ENCODE data around the gene PSG2.
"Not testable (repeated sequence)": the region's sequence is repeated elsewhere in the genome, so short reads cannot be mapped to it uniquely, and the experiment has no call there.

Gene PSG2

DNA sequence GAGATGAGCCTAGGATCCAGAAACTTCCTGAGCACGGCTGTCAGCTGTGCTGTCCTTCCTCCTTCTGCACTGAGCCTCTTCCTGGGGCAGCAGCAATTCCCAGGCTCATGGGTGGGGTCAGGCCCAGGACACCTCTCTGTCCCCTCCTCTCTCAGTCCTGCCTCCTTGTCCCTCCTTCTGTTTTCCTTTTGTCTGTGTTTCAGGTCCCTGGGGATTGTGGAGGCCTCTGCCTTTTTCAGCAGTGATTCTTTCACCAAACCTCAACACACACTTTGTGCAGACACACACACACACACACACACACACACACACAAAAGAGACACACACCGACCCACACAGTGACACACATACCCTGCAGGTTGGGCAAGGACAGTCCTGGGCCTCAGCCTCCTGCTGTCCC lies at the start of gene PSG2:
TSS of gene PSG2 (minus strand) at position 101 of the 400 bp plus-strand sequence. CDS start 132 bp downstream, outside the sequence.
- not testable (repeated sequence) for DNase-seq (ENCODE audit: low spot score); H3K36me3 Mint-ChIP-seq (ENCODE audit: low read depth); H3K27me3 Mint-ChIP-seq (ENCODE audit: low read depth); H3K4me3 Mint-ChIP-seq; H3K9me3 Mint-ChIP-seq; H3K27ac Mint-ChIP-seq; H3K4me1 Mint-ChIP-seq (ENCODE audit: low read depth)

- H3K9me3 Mint-ChIP-seq; H3K4me3 Mint-ChIP-seq; H3K27ac Mint-ChIP-seq; H3K4me1 Mint-ChIP-seq (ENCODE audit: low read depth); DNase-seq (ENCODE audit: low spot score); H3K27me3 Mint-ChIP-seq (ENCODE audit: low read depth); H3K36me3 Mint-ChIP-seq (ENCODE audit: low read depth): not testable (repeated sequence)
These were observed 48.9 kb upstream of the PSG2 start for GRCh38 chr19:43131281-43131842.

GRCh38 chr19:43129197-43129596 lies 46.7 kb upstream of the PSG2 start:
- not testable (repeated sequence) for H3K27ac Mint-ChIP-seq; H3K4me3 Mint-ChIP-seq; DNase-seq (ENCODE audit: low spot score)

DNA sequence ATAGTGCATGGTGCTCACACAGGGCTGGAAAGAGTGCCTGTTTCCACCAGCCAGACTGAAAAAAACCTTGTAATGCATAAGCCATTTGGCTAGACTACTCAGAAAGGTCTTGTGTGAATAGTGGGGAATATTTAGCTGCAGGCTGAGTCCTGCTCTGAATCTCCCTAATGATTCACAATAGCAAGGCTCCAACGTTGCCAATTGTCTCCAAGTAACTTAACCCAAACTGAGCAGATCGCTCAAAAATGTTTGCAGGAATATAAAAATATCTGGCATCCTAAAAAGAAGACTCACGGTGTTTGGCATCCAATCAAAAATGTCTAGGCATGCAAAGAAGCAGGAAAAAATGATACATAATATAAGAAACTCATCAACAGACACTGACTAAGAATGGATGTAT lies 44.8 kb upstream of the PSG2 start:
- not testable (repeated sequence) for H3K27ac Mint-ChIP-seq; DNase-seq (ENCODE audit: low spot score); H3K4me1 Mint-ChIP-seq (ENCODE audit: low read depth); H3K9me3 Mint-ChIP-seq; H3K36me3 Mint-ChIP-seq (ENCODE audit: low read depth); H3K27me3 Mint-ChIP-seq (ENCODE audit: low read depth); H3K4me3 Mint-ChIP-seq

More at GRCh38 chr19:43129197-43129596, 46.7 kb upstream of the PSG2 start:
- not testable (repeated sequence) for H3K27me3 Mint-ChIP-seq (ENCODE audit: low read depth); H3K9me3 Mint-ChIP-seq; H3K4me1 Mint-ChIP-seq (ENCODE audit: low read depth); H3K36me3 Mint-ChIP-seq (ENCODE audit: low read depth)

DNA sequence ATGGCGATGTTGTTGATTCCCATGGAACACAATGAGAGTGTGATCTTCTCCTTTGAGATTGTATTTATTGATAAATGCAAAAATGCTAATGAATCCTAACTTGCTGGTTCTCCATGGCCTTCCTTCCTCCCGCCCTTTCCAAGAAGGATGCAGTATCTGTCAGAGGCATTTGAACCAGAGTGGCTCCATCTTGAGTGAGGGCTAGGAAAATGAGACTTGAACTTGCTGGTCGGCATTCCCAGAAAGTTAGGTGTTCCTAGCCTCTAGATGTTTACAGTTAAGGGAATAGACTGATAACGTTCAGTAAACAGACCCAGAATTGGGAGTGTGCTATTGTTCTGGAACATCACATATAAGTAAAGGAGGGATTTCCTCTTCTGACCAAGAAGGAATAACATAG lies 44.2 kb upstream of the PSG2 start:
- H3K4me3 Mint-ChIP-seq = no peak overlapping the region
- DNase-seq (ENCODE audit: low spot score) = no peak
- H3K4me1 Mint-ChIP-seq (ENCODE audit: low read depth) = no peaks in the 10 kb centered on the region
- no peaks in the 10 kb centered on the region for H3K9me3 Mint-ChIP-seq
- H3K27ac Mint-ChIP-seq = no peak overlapping the region
- no peaks in the 10 kb centered on the region for H3K27me3 Mint-ChIP-seq (ENCODE audit: low read depth)
- no peaks in the 10 kb centered on the region for H3K36me3 Mint-ChIP-seq (ENCODE audit: low read depth)

DNA sequence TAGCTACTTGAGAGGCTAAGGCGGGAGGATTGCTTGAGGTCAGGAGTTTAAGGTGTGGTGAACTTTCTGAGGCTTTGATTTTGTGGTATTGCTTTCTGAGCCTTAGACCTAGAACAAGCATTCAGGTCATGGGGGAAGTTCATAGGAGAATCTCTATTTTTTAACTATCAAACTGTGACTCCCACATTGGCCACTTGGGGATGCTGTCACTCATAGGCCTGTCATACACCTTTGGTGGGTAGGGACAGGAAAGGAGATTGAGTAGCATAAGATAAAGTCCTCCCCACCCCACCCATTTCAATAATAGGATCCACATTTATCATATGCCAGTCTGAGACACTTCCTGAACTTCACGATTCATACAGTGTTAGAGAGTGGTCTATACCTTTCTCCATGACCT lies 41.9 kb upstream of the PSG2 start:
- H3K9me3 Mint-ChIP-seq = no peaks in the 10 kb centered on the region
- H3K27ac Mint-ChIP-seq = no peak overlapping the region
- no peak overlapping the region for H3K4me3 Mint-ChIP-seq
- no peak for DNase-seq (ENCODE audit: low spot score)
- no peaks in the 10 kb centered on the region for H3K36me3 Mint-ChIP-seq (ENCODE audit: low read depth)
- no peaks in the 10 kb centered on the region for H3K27me3 Mint-ChIP-seq (ENCODE audit: low read depth)
- H3K4me1 Mint-ChIP-seq (ENCODE audit: low read depth) = no peaks in the 10 kb centered on the region

DNA sequence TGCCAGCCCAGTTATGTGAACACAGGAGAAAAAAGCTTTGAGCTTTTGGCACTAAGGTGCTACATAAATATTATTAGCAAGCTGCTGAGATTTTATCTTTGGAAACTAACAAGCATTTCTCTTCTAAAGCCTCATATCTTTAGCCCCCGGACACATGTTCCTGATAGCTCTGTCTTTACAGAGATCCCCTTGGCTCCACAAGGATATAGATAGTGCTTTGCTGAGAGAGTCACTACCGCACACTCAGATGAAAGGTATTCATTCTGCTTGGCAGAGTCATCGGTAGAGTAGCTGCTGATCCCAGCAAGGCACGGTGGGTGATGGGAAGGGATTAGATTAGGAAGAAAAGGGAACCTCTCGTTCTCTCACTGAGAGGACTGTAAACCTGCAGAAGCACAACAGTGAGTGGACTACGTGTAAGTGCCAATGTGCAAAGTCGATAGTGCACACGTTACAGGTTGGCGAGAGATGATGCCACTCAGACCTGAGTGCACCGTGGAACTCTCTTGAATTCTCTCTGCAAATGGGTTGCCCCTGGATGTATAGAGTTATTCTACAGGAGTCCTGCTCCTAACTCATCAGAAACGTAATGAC lies 38.0 kb upstream of the PSG2 start:
- not testable (repeated sequence) for H3K9me3 Mint-ChIP-seq; H3K4me3 Mint-ChIP-seq; H3K27ac Mint-ChIP-seq; H3K4me1 Mint-ChIP-seq (ENCODE audit: low read depth); H3K36me3 Mint-ChIP-seq (ENCODE audit: low read depth); H3K27me3 Mint-ChIP-seq (ENCODE audit: low read depth); DNase-seq (ENCODE audit: low spot score)

GRCh38 chr19:43119526-43119925 lies 37.0 kb upstream of the PSG2 start:
- not testable (repeated sequence) for H3K27ac Mint-ChIP-seq; DNase-seq (ENCODE audit: low spot score); H3K4me1 Mint-ChIP-seq (ENCODE audit: low read depth); H3K36me3 Mint-ChIP-seq (ENCODE audit: low read depth); H3K27me3 Mint-ChIP-seq (ENCODE audit: low read depth); H3K9me3 Mint-ChIP-seq; H3K4me3 Mint-ChIP-seq

- not testable (repeated sequence) for H3K27ac Mint-ChIP-seq; H3K4me3 Mint-ChIP-seq; H3K36me3 Mint-ChIP-seq (ENCODE audit: low read depth); H3K4me1 Mint-ChIP-seq (ENCODE audit: low read depth); DNase-seq (ENCODE audit: low spot score); H3K27me3 Mint-ChIP-seq (ENCODE audit: low read depth)
- peaks cover 12% of the 10 kb centered on the region for H3K9me3 Mint-ChIP-seq
These were observed 33.9 kb upstream of the PSG2 start for GRCh38 chr19:43116421-43116820.

DNA sequence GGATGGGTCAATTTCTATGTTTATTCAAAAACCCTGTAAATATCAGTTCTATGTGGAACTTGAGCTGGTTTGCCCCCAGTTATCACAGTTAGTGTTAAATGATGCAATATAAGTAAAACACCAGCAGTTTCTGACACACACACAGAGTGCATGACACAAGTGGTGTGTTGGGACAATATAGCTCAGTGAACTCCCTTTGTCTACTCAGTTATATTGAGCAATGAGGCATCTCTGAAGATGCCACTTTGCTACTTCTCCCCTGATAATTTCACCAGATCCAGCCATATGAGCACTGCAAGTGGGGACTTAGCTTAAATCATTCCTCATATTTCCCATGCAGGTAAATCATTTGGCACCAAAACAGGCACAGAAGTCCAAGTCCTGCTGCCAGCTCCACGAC lies 33.0 kb upstream of the PSG2 start:
- not testable (repeated sequence) for H3K27me3 Mint-ChIP-seq (ENCODE audit: low read depth); H3K27ac Mint-ChIP-seq

DNA sequence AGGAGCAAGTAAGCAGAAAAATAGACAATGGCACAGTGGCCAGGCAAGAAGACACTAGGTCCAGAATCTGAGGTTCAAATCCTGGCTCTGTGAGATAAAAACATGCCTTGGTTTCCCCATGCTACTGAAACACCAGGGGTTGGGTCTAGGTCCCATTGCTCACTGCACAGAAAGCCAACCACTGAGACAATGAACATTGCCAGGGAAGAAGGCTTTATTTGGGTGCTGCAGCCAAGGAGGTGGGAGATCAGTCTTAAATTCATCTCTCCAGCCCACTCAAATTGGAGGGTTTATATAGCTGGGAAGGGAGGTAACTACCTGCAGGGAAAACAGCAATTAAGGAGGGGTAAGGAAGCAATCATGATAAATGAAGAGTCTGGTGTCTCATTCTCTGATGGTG lies 32.6 kb upstream of the PSG2 start:
- H3K4me3 Mint-ChIP-seq; H3K4me1 Mint-ChIP-seq (ENCODE audit: low read depth); H3K27ac Mint-ChIP-seq; DNase-seq (ENCODE audit: low spot score); H3K27me3 Mint-ChIP-seq (ENCODE audit: low read depth); H3K36me3 Mint-ChIP-seq (ENCODE audit: low read depth): not testable (repeated sequence)
- H3K9me3 Mint-ChIP-seq = peaks cover 12% of the 10 kb centered on the region

More for the DNA sequence above, 33.0 kb upstream of the PSG2 start:
- H3K4me3 Mint-ChIP-seq; DNase-seq (ENCODE audit: low spot score); H3K36me3 Mint-ChIP-seq (ENCODE audit: low read depth); H3K4me1 Mint-ChIP-seq (ENCODE audit: low read depth): not testable (repeated sequence)
- H3K9me3 Mint-ChIP-seq = peaks cover 12% of the 10 kb centered on the region

- not testable (repeated sequence) for DNase-seq (ENCODE audit: low spot score); H3K27me3 Mint-ChIP-seq (ENCODE audit: low read depth); H3K4me3 Mint-ChIP-seq; H3K27ac Mint-ChIP-seq; H3K4me1 Mint-ChIP-seq (ENCODE audit: low read depth); H3K36me3 Mint-ChIP-seq (ENCODE audit: low read depth)
- H3K9me3 Mint-ChIP-seq = peaks cover 12% of the 10 kb centered on the region
These were observed 32.1 kb upstream of the PSG2 start for GRCh38 chr19:43114626-43115025.

- not testable (repeated sequence) for H3K4me1 Mint-ChIP-seq (ENCODE audit: low read depth); H3K27ac Mint-ChIP-seq; DNase-seq (ENCODE audit: low spot score); H3K4me3 Mint-ChIP-seq; H3K27me3 Mint-ChIP-seq (ENCODE audit: low read depth); H3K36me3 Mint-ChIP-seq (ENCODE audit: low read depth)
- H3K9me3 Mint-ChIP-seq = peaks cover 30% of the 10 kb centered on the region
These were observed 24.9 kb upstream of the PSG2 start for GRCh38 chr19:43107401-43107800.

- Mint-ChIP-seq H3K4me1 (ENCODE audit: low read depth) (no peaks in the 10 kb centered on the region), H3K27ac (no peak overlapping the region), H3K4me3 (no peak overlapping the region), H3K9me3 (peaks cover 30% of the 10 kb centered on the region), H3K36me3 (ENCODE audit: low read depth) (no peaks in the 10 kb centered on the region), H3K27me3 (ENCODE audit: low read depth) (no peaks in the 10 kb centered on the region)
- no peak for DNase-seq (ENCODE audit: low spot score)
These were observed 23.0 kb upstream of the PSG2 start for GRCh38 chr19:43105496-43105895.

DNA sequence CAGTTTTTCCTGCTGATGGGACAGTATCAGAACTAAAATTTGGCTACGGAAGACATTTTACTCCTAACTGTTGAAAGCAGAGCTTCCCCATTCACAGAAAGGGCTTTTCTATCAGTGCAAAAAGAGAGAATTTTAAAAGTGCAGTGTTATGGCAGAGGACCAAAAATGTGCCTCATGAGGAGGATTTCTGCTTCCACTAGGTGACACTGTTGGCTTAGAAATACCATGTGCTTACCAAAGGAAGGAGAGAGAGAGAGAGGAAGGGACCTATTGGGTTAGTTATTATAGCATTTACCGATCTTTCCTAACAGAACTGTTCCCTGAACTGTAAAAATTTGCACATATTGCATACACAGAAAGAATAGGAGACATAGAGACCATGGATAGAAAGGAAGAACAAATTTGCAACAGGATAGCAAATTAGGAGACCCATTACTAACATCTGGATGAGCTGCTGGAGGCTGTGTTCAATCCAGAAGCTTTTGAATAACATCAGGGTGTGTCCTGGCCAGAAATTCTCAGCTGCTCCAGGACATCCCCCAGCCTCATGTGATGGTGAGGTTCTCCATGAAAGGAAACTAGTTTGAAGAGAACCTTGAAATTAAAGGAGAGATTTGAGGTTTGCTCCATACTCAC lies 21.8 kb upstream of the PSG2 start:
- H3K4me3 Mint-ChIP-seq; H3K36me3 Mint-ChIP-seq (ENCODE audit: low read depth); H3K27me3 Mint-ChIP-seq (ENCODE audit: low read depth); H3K27ac Mint-ChIP-seq; DNase-seq (ENCODE audit: low spot score); H3K4me1 Mint-ChIP-seq (ENCODE audit: low read depth): not testable (repeated sequence)
- H3K9me3 Mint-ChIP-seq = peaks cover 30% of the 10 kb centered on the region

Measured in T-helper 2 cell treated with Interferon-gamma antibody and Interleukin-4, amounts not matched to agents 5 μg/mL and 100 μg/mL, for 36 hours (primary cell).